Activated naive CD8-positive, alpha-beta T cell (primary cell): ENCODE data around the gene ETV2.
"Not testable (repeated sequence)": the region's sequence is repeated elsewhere in the genome, so short reads cannot be mapped to it uniquely, and the experiment has no call there.

ENCODE experiments used
- H3K27ac Mint-ChIP-seq: one replicate; pipeline ENCODE4 v1.8.0; 2021; ENCODE audit warnings: mixed read lengths
- H3K27me3 Mint-ChIP-seq: one replicate; pipeline ENCODE4 v1.8.0; 2021; ENCODE audit warnings: mixed read lengths
- H3K36me3 Mint-ChIP-seq: one replicate; pipeline ENCODE4 v1.8.0; 2021; ENCODE audit warnings: mixed read lengths
- H3K4me1 Mint-ChIP-seq: one replicate; pipeline ENCODE4 v1.8.0; 2021; ENCODE audit warnings: low read depth, mixed read lengths
- H3K4me3 Mint-ChIP-seq: one replicate; pipeline ENCODE4 v1.8.0; 2021; ENCODE audit warnings: mild to moderate bottlenecking, mixed read lengths
- H3K9me3 Mint-ChIP-seq: one replicate; pipeline ENCODE4 v1.8.0; 2021; ENCODE audit warnings: low read depth, mixed read lengths

Gene ETV2

GRCh38 chr19:35642798-35643254 is 1.3 kb downstream of the ETV2 start:
- H3K27ac Mint-ChIP-seq, result no peak overlapping the region
- no peaks in the 10 kb centered on the region for H3K9me3 Mint-ChIP-seq
- peak overlapping the region; percentile 68 for H3K4me3 Mint-ChIP-seq
- H3K27me3 Mint-ChIP-seq, result no peaks in the 10 kb centered on the region
- H3K36me3 Mint-ChIP-seq, result no peaks in the 10 kb centered on the region
- peaks cover 28% of the 10 kb centered on the region for H3K4me1 Mint-ChIP-seq

GRCh38 chr19:35643255-35644205 is 2.0 kb downstream of the ETV2 start:
- Mint-ChIP-seq H3K36me3 (no peaks in the 10 kb centered on the region), H3K4me3 (peak overlapping the region; percentile 85), H3K27me3 (no peaks in the 10 kb centered on the region), H3K4me1 (peaks cover 35% of the 10 kb centered on the region), H3K27ac (peak overlapping the region; percentile 76), H3K9me3 (no peaks in the 10 kb centered on the region)

DNA sequence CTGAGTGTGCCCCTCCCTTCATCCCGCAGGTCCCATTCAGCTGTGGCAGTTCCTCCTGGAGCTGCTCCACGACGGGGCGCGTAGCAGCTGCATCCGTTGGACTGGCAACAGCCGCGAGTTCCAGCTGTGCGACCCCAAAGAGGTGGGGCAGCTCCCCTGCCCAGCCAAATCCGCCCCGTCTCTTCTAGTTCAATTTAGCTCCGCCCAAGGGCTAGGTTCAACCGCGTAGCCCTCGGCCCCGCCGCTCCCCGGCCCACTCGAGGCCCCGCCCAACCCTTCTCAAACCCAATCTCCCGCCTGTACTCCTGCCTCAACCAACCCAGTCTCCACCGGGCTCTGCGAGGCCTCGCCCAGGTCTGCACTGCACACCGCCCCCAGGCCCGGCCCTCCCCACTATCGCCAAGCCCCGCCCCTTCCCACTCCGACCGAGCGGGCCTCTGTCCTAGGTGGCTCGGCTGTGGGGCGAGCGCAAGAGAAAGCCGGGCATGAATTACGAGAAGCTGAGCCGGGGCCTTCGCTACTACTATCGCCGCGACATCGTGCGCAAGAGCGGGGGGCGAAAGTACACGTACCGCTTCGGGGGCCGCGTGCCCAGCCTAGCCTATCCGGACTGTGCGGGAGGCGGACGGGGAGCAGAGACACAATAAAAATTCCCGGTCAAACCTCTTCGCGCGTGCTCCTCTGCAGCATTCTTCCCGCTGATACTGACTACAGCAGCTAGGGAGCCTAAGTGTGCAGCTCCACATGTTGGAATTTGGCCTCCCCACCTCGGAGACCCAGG is 2.9 kb downstream of the ETV2 start:
- no peaks in the 10 kb centered on the region for H3K27me3 Mint-ChIP-seq
- peaks cover 38% of the 10 kb centered on the region for H3K4me1 Mint-ChIP-seq
- H3K4me3 Mint-ChIP-seq, result peak overlapping the region; percentile 85
- H3K9me3 Mint-ChIP-seq, result no peaks in the 10 kb centered on the region
- peak overlapping the region; percentile 90 for H3K27ac Mint-ChIP-seq
- H3K36me3 Mint-ChIP-seq, result no peaks in the 10 kb centered on the region

DNA sequence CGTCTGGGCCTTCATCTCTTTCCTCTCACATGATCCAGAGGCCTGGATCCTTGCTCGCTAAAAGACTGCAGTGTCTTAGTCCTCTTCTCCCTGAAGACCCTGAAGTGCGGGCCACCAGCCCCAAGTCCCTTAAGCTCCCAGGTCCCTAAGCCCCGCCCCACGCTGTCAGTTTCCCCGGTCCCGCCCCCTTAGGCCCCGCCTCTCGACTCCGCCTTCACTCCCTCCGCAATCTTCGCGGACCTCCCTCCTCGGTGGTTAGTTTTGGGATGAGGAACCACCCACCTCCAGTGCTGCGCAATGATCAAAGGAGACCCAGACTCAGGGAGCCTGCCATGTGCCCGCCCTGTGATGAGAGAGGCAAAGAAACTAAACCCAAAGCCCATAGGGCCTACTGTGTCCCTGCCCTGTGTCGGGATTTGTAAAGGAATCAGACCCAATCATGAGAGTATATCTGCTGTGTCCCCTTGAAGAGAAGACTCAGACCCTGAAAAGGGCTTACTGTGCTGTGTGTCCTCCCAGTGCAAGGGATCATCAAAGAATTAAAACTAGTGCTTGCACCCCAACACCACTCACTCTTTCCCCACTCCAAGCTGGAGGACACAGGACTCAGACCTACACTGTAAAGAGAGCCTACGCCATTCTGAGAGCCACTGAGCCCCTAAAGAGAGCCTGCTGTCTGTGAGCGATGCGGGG is 3.6 kb downstream of the ETV2 start:
- Mint-ChIP-seq H3K4me1 (peaks cover 39% of the 10 kb centered on the region), H3K27ac (peak overlapping the region; percentile 90), H3K4me3 (peak overlapping the region; percentile 85), H3K9me3 (no peaks in the 10 kb centered on the region), H3K36me3 (no peaks in the 10 kb centered on the region), H3K27me3 (no peaks in the 10 kb centered on the region)

- no peak overlapping the region for H3K27ac Mint-ChIP-seq
- H3K9me3 Mint-ChIP-seq, result no peaks in the 10 kb centered on the region
- H3K4me1 Mint-ChIP-seq, result peaks cover 45% of the 10 kb centered on the region
- H3K27me3 Mint-ChIP-seq, result no peaks in the 10 kb centered on the region
- H3K36me3 Mint-ChIP-seq, result no peaks in the 10 kb centered on the region
- peak overlapping the region; percentile 20 for H3K4me3 Mint-ChIP-seq
Measured at GRCh38 chr19:35645680-35646511, 4.4 kb downstream of the ETV2 start.

GRCh38 chr19:35648017-35648961 is 6.7 kb downstream of the ETV2 start, which contains the start of gene COX6B1:
COX6B1 (plus strand) TSS chr19:35648323; CDS start chr19:35651244, 2,921 bp downstream.
- Mint-ChIP-seq H3K4me1 (peaks cover 40% of the 10 kb centered on the region), H3K9me3 (no peaks in the 10 kb centered on the region), H3K27ac (peak within 1 kb of the TSS; percentile 94), H3K4me3 (peak within 1 kb of the TSS; percentile 98), H3K36me3 (no peaks in the 10 kb centered on the region), H3K27me3 (no peaks in the 10 kb centered on the region)

DNA sequence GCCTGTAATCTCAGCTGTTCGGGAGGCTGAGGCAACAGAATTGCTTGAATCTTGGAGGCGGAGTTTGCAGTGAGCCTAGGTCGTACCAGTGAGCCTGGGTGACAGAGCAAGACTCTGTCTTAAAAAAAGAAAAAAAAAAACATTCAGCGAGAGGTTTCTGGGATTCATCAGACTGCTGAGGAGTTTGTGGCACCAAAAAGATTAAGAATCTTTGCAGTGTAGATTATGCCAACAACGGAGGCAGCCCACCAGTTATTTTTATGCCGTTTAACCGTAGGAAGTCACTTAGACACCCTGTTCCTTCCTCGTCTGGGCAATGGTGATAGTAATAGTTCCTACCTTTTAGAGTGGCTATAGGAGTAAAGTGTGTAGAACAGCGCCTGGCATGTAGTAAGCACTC is 9.0 kb downstream of the ETV2 start:
- Mint-ChIP-seq H3K9me3 (no peaks in the 10 kb centered on the region), H3K27me3 (no peaks in the 10 kb centered on the region), H3K27ac (no peak overlapping the region), H3K4me3 (peak overlapping the region; percentile 98), H3K4me1 (peaks cover 31% of the 10 kb centered on the region), H3K36me3 (no peaks in the 10 kb centered on the region)

DNA sequence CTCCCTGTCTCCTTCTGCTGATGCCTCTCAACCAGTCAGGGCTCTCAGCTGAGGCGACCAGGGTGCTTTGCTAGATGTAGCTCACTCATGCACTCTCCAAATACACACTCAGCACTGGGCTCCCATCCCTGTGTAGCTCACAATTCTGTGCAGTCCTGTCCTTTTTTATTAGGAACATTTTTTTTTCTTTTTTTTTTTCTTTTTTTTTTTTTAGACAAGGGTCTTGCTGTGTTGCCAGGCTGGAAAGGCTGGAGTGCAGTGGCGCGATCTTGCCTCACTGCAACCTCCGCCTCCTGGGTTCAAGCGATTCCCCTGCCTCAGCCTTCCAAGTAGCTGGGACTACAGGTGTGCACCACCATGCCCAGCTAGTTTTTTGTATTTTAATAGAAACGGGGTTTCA is 13.3 kb downstream of the ETV2 start:
- H3K9me3 Mint-ChIP-seq, H3K4me3 Mint-ChIP-seq, H3K36me3 Mint-ChIP-seq, H3K27ac Mint-ChIP-seq, H3K27me3 Mint-ChIP-seq: not testable (repeated sequence)
- peaks cover 21% of the 10 kb centered on the region for H3K4me1 Mint-ChIP-seq

DNA sequence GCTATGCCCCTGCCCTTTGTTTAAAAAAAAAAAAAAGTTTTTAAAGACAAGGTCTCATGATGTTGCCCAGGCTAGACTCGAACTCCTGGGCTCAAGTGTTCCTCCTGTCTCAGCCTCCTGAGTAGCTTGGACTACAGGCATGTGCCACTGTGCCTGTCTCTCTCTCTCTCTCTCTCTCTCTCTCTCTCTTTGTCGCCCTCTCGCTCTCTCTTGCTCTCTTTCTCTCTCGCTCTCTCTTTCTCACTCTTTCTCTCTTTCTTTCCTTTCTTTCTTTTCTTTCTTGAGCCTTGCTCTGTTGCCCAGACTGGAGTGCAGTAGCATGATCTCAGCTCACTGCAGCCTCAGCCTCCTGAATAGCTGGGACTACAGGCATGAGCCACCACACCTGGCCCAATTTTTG is 14.1 kb downstream of the ETV2 start:
- no peaks in the 10 kb centered on the region for H3K9me3 Mint-ChIP-seq
- peaks cover 4% of the 10 kb centered on the region for H3K36me3 Mint-ChIP-seq
- H3K4me3 Mint-ChIP-seq, result no peak overlapping the region
- no peak overlapping the region for H3K27ac Mint-ChIP-seq
- H3K27me3 Mint-ChIP-seq, result no peaks in the 10 kb centered on the region
- H3K4me1 Mint-ChIP-seq, result peaks cover 16% of the 10 kb centered on the region

DNA sequence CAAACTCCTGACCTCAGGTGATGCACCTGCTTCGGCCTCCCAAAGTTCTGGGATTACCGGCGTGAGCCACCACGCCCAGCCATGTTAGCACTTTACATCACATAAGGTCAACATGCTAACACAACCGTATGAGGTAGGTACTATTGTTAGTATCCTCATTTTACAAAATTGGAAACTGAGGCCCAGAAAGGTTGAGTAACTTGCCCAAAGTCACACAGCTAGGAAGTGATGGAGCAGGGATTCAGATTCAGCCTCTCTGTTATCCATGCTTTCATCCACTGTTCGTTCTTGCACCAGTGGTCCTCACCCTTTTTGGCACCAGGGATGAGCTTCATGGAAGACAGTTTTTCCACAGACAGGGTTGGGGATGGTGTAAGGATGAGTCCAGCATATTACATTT is 15.2 kb downstream of the ETV2 start:
- Mint-ChIP-seq H3K4me3 (no peak overlapping the region), H3K36me3 (peaks cover 4% of the 10 kb centered on the region), H3K4me1 (peaks cover 9% of the 10 kb centered on the region)

DNA sequence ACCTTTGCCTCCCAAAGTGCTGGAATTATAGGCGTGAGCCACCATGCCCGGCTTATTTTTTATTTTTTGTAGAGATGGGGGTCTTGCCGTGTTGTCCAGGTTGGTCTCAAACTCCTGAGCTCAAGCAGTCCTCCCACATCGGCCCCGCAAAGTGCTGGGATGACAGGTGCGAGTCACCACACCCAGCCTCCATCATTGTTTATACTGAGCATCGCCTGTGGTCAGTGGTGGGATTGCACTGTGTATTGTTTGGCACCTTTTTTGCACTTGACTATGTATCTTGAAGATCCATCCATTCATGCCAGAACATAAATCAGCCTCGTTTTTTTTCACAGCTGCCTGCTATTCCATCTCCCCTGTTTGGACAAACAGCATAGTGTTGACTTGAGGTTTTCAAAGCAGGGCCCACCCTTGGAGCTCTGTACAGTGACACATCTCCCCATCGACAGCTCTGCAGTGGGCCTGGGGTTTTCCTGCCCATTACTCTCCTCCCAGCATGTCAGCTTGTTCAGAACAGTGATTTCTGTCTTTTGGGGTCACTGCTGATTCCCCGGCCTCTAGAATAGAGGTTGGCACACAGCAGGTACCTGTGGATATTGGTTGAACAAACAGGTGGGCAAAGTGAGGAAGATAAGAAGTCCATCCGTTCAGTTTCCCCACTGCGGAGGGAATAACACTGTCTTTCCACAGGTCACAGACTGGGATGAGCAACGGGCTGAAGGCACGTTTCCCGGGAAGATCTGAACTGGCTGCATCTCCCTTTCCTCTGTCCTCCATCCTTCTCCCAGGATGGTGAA is 16.6 kb downstream of the ETV2 start:
- H3K9me3 Mint-ChIP-seq, result no peaks in the 10 kb centered on the region
- peaks cover 4% of the 10 kb centered on the region for H3K36me3 Mint-ChIP-seq
- no peaks in the 10 kb centered on the region for H3K27me3 Mint-ChIP-seq
- no peak overlapping the region for H3K4me3 Mint-ChIP-seq
- H3K4me1 Mint-ChIP-seq, result peaks cover 8% of the 10 kb centered on the region
- H3K27ac Mint-ChIP-seq, result no peak overlapping the region

More for the DNA sequence above, 15.2 kb downstream of the ETV2 start:
- Mint-ChIP-seq H3K27ac (no peak overlapping the region), H3K27me3 (no peaks in the 10 kb centered on the region), H3K9me3 (no peaks in the 10 kb centered on the region)

GRCh38 chr19:35661995-35662340 is 20.4 kb downstream of the ETV2 start:
- Mint-ChIP-seq H3K36me3 (peaks cover 3% of the 10 kb centered on the region), H3K4me3 (no peak overlapping the region), H3K4me1 (no peaks in the 10 kb centered on the region), H3K9me3 (no peaks in the 10 kb centered on the region), H3K27ac (no peak overlapping the region), H3K27me3 (no peaks in the 10 kb centered on the region)

- no peak overlapping the region for H3K27ac Mint-ChIP-seq
- H3K4me1 Mint-ChIP-seq, result no peaks in the 10 kb centered on the region
- no peak overlapping the region for H3K4me3 Mint-ChIP-seq
- no peaks in the 10 kb centered on the region for H3K36me3 Mint-ChIP-seq
- H3K27me3 Mint-ChIP-seq, result no peaks in the 10 kb centered on the region
- no peaks in the 10 kb centered on the region for H3K9me3 Mint-ChIP-seq
Measured at GRCh38 chr19:35663981-35664380, 22.4 kb downstream of the ETV2 start.
